T-helper 17 cell (primary cell): ENCODE measurements around the gene TOP2B. TPM values are rescaled to one million over a fixed set of nuclear protein-coding genes. Genes with fewer than 3 reads are reported as not detected.

ENCODE experiments used
- ATAC-seq: fragments of 150-1000 bp; cut with Tn5 transposase; 2 replicates; pipeline ENCODE4 v1.10.0; 2021; ENCODE audit warnings: mild to moderate bottlenecking, moderate library complexity
- DNase-seq, 3 donors: peaks; one replicate each; pipeline versions ENCODE4 v3.0.0 to v3.0.0-alpha.2; 2020 to 2021
- H3K9me3 ChIP-seq: one replicate; pipeline ENCODE4 v1.7.0; 2013; ENCODE audit warnings: low read length, mild to moderate bottlenecking; ENCODE audit not compliant: control insufficient read depth, poor library complexity, severe bottlenecking
- H3K27ac Mint-ChIP-seq: one replicate; pipeline ENCODE4 v1.8.0; 2022; ENCODE audit warnings: mild to moderate bottlenecking, moderate library complexity, mixed read lengths
- H3K27me3 Mint-ChIP-seq: one replicate; pipeline ENCODE4 v1.8.0; 2022; ENCODE audit warnings: mixed read lengths
- H3K36me3 Mint-ChIP-seq: one replicate; pipeline ENCODE4 v1.8.0; 2022; ENCODE audit warnings: low read depth, mixed read lengths
- H3K4me1 Mint-ChIP-seq: one replicate; pipeline ENCODE4 v1.8.0; 2022; ENCODE audit warnings: mild to moderate bottlenecking, mixed read lengths
- H3K4me3 Mint-ChIP-seq: one replicate; pipeline ENCODE4 v1.8.0; 2022; ENCODE audit warnings: mild to moderate bottlenecking, moderate library complexity, mixed read lengths
- total RNA-seq, 4 donors: library from RNA in 2 of 4; stranded (reverse) in 2 of 4; gene quantifications; one replicate each; pipeline ENCODE4 v1.2.3 and lab custom pipeline; 2022 to 2026

TOP2B gene
- total RNA-seq, 2 donors from 2014 or later: 91.8 to 113 TPM

DNA sequence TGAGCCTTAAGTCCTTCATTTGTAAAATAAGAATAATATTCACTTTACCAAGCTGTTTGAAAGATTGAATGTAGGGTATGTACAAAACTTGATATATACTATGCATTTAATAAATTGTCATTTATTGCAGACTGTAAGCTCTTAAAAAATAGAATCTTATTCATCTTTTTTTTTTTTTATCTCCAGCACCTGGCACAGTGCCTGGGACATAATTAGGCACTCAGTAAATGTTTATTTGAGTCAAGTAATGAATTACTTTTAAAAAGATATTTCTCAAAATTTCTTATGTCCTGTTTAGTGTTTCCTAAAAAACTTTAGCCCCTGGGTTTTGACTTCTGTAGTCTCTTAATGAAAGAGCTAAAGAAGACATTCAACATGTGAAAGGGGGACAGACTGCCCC, 71.7 kb downstream of the TOP2B start:
- peak overlapping the region; percentile 72 for H3K27ac Mint-ChIP-seq
- H3K4me1 Mint-ChIP-seq: peaks cover 9% of the 10 kb centered on the region
- DNase-seq (no peak), ATAC-seq (no peak)
- peaks cover 1% of the 10 kb centered on the region for H3K36me3 Mint-ChIP-seq
- no peaks in the 10 kb centered on the region for H3K9me3 ChIP-seq
- H3K27me3 Mint-ChIP-seq: no peaks in the 10 kb centered on the region
- no peak overlapping the region for H3K4me3 Mint-ChIP-seq

DNA sequence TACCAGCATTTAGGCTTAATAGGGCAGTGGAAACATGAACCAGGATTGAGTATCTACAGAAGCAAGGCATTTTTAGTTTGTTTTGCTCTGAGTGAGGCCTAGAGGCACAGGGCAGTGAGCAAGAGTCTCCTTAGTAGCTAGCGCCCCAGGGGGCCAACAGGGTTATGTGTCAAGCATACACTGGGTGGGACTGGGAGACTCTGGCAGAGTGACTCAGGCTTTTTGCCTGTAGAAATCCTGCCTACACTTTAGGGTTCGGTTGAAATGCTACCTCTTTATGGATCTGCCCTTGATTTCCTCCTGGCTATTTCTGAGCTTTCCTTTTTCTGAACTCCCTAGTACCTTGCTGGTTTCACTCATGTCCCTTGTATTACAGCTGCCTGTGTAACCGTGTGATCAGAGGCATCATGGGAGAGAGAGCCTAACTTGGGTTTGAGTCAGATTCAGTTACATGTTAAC, 72.2 kb downstream of the TOP2B start:
- H3K4me3 Mint-ChIP-seq: no peak overlapping the region
- no peak for DNase-seq
- no peak for ATAC-seq
- peaks cover 9% of the 10 kb centered on the region for H3K4me1 Mint-ChIP-seq
- no peaks in the 10 kb centered on the region for H3K9me3 ChIP-seq
- no peak overlapping the region for H3K27ac Mint-ChIP-seq
- H3K27me3 Mint-ChIP-seq: no peaks in the 10 kb centered on the region
- no peaks in the 10 kb centered on the region for H3K36me3 Mint-ChIP-seq

DNA sequence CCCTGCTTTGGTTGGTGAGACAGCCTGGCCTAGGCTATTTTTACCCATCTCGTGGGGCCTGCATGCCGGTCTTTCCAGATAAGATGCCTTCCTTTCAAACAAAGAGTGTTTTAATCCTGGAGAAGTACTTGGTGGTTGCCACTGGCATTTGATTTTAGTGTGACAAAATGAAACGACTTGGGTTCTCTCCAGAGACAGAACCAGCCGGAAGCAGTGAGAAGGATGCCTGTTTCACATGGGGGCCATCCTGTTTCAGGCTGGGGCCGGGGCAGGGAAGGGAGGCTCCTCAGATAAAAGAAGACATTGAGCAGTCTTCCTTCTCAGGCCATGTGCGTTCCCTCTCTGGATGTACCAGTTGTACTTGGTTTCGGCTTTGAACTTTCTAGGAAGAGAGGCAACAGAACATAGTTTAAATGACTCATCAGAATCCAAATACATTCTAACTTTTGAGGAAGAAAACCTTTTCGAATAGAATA, 74.9 kb downstream of the TOP2B start:
- no peaks in the 10 kb centered on the region for H3K9me3 ChIP-seq
- H3K4me1 Mint-ChIP-seq: peaks cover 9% of the 10 kb centered on the region
- H3K27ac Mint-ChIP-seq: no peak overlapping the region
- no peak overlapping the region for H3K4me3 Mint-ChIP-seq
- ATAC-seq (no peak), DNase-seq (no peak)
- no peaks in the 10 kb centered on the region for H3K36me3 Mint-ChIP-seq
- no peaks in the 10 kb centered on the region for H3K27me3 Mint-ChIP-seq

DNA sequence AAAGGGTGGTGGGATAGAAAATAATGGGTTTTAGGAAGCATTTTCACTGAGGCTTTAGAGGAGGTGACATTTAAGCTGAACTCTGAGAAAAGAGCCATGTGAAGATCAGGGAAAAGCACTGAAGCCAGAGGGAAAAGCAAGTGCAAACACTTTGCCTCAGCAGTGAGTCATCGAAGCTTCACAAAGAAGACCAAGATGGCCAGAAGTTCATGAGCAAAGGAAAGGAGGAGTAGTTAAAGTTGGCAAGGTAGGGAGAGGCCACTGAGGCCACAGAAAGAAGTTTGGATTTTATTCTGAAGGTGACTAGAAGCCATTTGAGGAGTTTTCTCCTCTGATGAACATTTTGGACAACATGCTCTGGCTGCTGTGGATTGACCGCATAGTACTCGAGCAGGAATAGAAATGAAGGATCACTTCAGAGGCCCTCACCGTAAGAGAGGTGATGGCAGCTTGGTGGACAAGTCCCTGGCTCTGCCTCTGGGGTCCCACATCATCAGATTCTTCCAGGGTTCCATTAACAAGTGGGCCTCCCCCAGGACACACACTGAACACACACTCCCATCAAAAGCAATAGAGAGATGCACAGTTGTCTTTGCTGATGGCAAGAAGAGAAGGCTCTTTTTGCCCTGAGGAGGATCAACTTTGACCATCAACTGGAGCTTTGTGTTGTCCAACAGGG, 75.5 kb downstream of the TOP2B start:
- no peaks in the 10 kb centered on the region for H3K9me3 ChIP-seq
- Mint-ChIP-seq H3K4me1 (peaks cover 9% of the 10 kb centered on the region), H3K4me3 (no peak overlapping the region), H3K27me3 (peaks cover 2% of the 10 kb centered on the region), H3K27ac (no peak overlapping the region), H3K36me3 (no peaks in the 10 kb centered on the region)
- no peak for ATAC-seq
- DNase-seq: no peak

DNA sequence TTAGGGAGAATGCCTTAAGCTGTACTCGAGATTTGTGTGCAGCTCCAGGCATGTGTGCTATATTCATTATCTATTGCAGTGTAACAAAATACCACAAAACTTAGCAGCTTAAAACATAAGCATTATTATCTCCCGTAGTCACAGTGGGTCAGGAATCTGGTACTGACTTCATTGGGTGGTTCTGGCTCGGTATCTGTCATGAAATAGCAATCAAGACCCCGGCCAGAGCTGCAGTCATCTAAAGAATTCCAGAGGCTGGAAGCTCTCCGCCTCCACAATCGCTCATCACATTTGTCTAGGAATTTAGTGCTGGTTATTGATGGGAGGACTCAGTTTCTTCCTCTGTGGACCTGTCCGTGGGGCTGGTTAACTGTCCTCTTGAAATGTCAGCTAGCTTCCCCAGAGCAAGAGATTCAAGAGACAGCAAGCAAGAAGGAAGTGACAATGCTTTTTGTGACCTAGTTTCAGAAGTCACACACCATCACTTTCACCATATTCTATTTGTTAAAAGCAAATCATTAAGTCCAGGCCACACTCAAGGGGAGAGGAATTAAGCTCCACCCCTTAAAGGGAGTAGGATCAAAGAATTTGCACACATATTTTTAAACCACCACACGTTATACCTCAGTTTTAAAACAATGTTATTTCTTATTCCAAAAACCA, 76.1 kb downstream of the TOP2B start:
- DNase-seq (no peak), ATAC-seq (no peak)
- peaks cover 8% of the 10 kb centered on the region for H3K27me3 Mint-ChIP-seq
- H3K4me3 Mint-ChIP-seq: no peak overlapping the region
- no peak overlapping the region for H3K27ac Mint-ChIP-seq
- H3K36me3 Mint-ChIP-seq: no peaks in the 10 kb centered on the region
- H3K4me1 Mint-ChIP-seq: peaks cover 6% of the 10 kb centered on the region
- no peaks in the 10 kb centered on the region for H3K9me3 ChIP-seq

DNA sequence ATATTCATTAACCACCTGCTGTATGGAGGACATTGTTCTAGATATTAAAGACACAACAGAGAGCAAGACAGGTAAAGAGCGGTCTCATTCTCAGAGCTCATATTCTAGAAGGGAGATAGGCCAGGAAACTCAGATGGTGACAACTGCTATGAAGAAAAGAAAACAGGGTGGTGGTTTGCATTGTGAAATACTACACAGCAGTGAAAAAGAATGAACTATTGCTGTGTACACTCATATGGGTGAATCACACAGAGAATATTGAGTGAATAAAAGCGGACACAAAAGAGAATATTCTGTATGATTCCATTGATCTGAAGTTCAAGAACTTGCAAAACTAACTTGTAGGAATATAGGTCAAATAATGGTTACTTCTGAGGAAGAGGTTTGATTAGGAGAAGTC, 76.7 kb downstream of the TOP2B start:
- DNase-seq: no peak
- H3K36me3 Mint-ChIP-seq: no peaks in the 10 kb centered on the region
- no peaks in the 10 kb centered on the region for H3K9me3 ChIP-seq
- no peak for ATAC-seq
- peaks cover 6% of the 10 kb centered on the region for H3K4me1 Mint-ChIP-seq
- no peak overlapping the region for H3K4me3 Mint-ChIP-seq
- no peak overlapping the region for H3K27ac Mint-ChIP-seq
- H3K27me3 Mint-ChIP-seq: peaks cover 12% of the 10 kb centered on the region

DNA sequence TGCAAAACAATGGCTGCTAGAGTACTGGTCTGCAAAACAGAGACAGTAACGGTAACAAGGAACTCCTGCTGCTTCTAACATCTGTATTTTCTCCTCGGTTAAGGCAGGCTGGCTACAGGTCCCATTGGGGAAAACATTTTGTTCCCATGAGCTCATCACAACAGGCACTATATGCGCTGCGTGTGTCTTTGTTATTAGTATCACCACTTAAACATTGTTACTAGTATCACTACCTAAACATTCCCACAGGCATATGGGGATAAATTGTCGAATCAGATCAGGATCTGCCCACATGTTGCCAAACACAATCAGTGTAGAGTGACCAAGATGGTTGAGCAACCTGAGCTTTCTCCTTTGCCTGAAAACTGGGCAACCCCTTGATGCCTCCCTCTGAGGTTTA, 77.2 kb downstream of the TOP2B start:
- H3K27me3 Mint-ChIP-seq: peaks cover 16% of the 10 kb centered on the region
- no peaks in the 10 kb centered on the region for H3K9me3 ChIP-seq
- no peak overlapping the region for H3K27ac Mint-ChIP-seq
- no peak for DNase-seq
- H3K36me3 Mint-ChIP-seq: no peaks in the 10 kb centered on the region
- ATAC-seq: no peak
- no peak overlapping the region for H3K4me3 Mint-ChIP-seq
- H3K4me1 Mint-ChIP-seq: peaks cover 4% of the 10 kb centered on the region

DNA sequence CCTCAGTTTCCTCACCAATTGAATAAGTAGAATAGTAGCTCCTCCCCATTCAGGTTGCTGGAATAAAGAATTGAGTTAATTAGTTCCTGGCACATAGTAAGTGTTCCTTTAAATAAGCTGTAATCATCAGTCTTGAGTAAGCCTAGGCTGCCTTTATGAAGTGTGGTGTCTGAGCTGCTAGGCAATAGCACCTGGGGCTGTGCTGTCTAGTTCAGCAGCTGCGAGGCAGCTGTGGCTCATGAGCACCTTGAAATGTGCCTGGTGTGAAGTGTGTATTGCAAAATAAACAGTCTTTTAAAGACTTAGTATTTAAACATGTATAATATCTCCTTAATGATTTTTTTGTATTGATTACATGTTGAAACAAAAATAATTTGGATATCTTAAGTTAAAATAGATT, 77.6 kb downstream of the TOP2B start:
- H3K36me3 Mint-ChIP-seq: no peaks in the 10 kb centered on the region
- H3K27me3 Mint-ChIP-seq: peaks cover 20% of the 10 kb centered on the region

DNA sequence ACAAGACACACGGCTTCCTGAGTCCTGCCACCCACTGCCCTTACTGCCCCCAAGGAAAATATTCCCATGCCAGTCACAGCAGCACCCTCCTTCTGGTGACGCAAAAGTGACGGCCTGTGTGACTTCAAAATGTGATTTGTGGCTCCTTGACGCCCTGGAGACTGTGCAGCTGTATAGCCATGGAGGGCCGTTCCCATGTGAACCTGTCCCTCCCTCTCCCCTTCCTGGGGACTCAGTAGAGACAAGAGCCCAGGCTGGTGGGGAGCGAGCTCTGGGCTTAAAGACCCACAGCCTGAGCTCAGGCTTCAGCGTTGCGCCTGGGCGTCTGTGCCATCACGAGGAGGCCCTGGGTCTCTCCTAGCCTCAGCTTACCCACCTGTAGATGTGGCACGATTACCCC, 78.2 kb downstream of the TOP2B start:
- Mint-ChIP-seq H3K27ac (no peak overlapping the region), H3K27me3 (peaks cover 25% of the 10 kb centered on the region), H3K4me3 (no peak overlapping the region), H3K36me3 (no peaks in the 10 kb centered on the region), H3K4me1 (peaks cover 4% of the 10 kb centered on the region)
- DNase-seq: no peak
- no peaks in the 10 kb centered on the region for H3K9me3 ChIP-seq
- ATAC-seq: no peak

More for the DNA sequence above, 77.6 kb downstream of the TOP2B start:
- H3K4me3 Mint-ChIP-seq: no peak overlapping the region
- H3K27ac Mint-ChIP-seq: no peak overlapping the region
- no peaks in the 10 kb centered on the region for H3K9me3 ChIP-seq
- H3K4me1 Mint-ChIP-seq: peaks cover 4% of the 10 kb centered on the region
- DNase-seq (no peak), ATAC-seq (no peak)

DNA sequence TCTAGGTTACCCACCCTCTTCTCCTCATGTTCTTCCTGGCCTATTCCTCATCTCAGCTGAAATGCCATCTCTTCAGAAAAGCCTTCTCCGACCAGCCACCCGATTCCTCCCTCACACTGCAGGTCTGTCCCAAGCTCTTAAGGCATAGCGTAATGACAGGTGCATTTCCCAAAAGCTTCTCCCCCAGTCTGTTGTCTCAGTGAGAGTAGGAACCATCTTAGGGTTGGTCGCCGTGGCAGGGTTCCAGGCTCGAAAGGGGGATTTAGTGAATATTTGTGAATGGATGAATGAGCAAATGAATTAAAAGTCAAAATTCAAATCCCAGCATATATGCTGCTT, 78.6 kb downstream of the TOP2B start:
- H3K27me3 Mint-ChIP-seq: peaks cover 26% of the 10 kb centered on the region
- DNase-seq: no peak
- no peaks in the 10 kb centered on the region for H3K36me3 Mint-ChIP-seq
- no peak overlapping the region for H3K27ac Mint-ChIP-seq
- no peak for ATAC-seq
- peaks cover 4% of the 10 kb centered on the region for H3K4me1 Mint-ChIP-seq
- no peaks in the 10 kb centered on the region for H3K9me3 ChIP-seq
- H3K4me3 Mint-ChIP-seq: no peak overlapping the region

DNA sequence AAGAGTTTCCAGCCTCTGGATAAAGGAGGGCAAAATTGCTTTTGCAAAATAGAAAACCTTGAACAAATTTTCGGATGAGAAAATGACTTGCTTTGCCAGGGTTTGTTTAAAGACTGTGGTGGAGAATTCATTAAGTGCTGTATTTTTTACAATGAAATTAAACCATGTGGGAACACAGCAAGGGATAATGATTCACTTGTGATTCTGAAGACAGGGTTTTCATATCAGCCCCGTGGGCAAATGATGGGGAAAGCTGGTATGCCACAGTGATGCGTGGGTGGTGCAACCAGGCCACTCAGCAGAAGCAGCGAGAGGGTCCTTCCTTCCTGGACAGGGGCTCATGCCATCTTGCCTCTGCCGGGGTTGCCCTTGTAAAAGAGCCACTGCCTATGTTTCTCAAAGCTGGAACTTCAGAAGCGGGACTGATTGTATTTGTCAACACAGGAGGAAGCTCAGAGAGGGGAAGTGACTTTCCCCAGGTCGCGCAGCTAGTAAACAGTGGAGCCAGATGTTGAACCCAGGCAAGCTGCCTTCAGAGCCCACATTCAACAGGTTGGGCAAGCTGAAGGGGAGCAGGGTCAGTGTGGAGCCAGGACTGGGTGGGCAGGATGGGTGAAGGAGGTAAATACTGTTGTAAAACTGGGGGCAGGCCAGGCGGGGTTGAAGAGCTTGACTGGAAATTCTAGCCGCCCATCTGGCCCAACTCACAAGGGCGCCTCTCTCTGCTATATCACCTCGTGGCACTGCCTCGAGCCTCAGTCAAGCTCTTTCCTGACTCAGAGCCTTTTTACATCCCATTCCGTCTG, 79.1 kb downstream of the TOP2B start:
- Mint-ChIP-seq H3K4me1 (peaks cover 4% of the 10 kb centered on the region), H3K4me3 (no peak overlapping the region), H3K27me3 (peaks cover 28% of the 10 kb centered on the region), H3K36me3 (no peaks in the 10 kb centered on the region), H3K27ac (no peak overlapping the region)
- no peaks in the 10 kb centered on the region for H3K9me3 ChIP-seq
- DNase-seq (no peak), ATAC-seq (no peak)

DNA sequence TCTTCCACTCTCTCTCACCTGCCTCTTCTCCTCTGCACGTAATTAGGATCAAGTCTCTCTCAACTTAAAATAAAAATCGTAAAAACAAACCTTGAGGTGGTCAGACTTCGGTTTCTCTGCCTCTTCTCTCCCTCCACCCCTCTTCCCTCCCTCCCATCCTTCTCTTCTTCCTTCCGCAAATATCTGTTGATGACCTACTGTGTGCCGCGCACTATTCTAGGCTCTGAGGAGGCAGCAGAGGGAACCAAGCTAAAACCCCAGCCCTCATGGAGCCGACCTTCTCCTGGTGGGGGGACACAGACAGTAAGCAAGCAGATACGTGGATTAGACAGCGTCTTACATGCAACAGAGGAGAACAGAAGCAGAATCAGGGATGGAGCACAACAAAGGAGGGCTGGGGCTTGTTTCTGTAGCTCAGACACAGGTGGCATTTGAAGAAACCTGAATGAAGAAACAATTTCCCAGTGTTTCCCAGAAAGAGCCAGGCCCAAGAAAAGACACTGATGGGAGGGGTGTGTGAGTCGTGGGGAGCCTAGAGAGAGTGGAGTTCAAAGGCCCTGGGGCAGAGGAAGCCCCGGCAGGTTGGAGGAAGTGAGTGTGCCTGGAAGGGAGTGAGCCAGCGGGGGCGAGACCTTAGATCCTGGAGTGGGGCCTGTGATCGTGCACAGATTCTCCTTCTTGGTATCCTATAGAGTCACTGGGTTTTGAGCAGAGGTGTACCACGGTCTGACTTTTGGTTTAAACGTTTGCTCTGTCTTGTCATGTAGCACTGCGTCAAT, 80.5 kb downstream of the TOP2B start:
- H3K27me3 Mint-ChIP-seq: peaks cover 33% of the 10 kb centered on the region
- H3K9me3 ChIP-seq: no peaks in the 10 kb centered on the region
- H3K36me3 Mint-ChIP-seq: no peaks in the 10 kb centered on the region
- no peak overlapping the region for H3K4me3 Mint-ChIP-seq
- ATAC-seq (no peak), DNase-seq (no peak)
- H3K27ac Mint-ChIP-seq: no peak overlapping the region
- peaks cover 4% of the 10 kb centered on the region for H3K4me1 Mint-ChIP-seq

DNA sequence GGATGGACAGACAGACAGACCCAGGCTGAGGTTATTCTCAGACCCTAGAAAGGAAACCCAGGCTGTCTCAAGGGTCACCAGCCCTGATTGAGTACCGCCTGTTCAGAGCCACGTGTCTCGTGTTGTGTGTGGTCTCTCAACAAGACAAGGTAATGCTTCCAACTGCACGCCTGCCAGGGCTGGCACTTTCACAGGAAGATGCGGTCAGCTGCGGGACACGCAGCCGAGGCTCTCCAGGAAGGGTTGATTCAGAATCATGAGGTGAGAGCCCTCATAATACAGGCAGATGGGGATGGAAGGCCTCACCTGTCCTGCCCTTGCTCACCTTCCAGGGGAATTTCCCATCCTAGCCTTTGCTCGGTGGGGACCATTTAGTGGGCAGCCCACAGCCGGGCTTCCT, 81.4 kb downstream of the TOP2B start:
- no peaks in the 10 kb centered on the region for H3K4me1 Mint-ChIP-seq
- no peak overlapping the region for H3K27ac Mint-ChIP-seq
- no peak overlapping the region for H3K4me3 Mint-ChIP-seq
- no peaks in the 10 kb centered on the region for H3K9me3 ChIP-seq
- ATAC-seq (no peak), DNase-seq (no peak)
- no peaks in the 10 kb centered on the region for H3K36me3 Mint-ChIP-seq
- H3K27me3 Mint-ChIP-seq: peaks cover 37% of the 10 kb centered on the region
